Ascending aorta (tissue), 2 donors: ENCODE data around the gene RAP1B. TPM values are rescaled to one million over a fixed set of nuclear protein-coding genes. Genes with fewer than 3 reads are reported as not detected.

ENCODE experiments used
- DNase-seq, 2 donors: peaks; one replicate each; pipeline ENCODE4 v3.0.0-alpha.2; 2019; ENCODE audit warnings: low spot score in 2 of 2
- H3K27ac ChIP-seq, 2 donors: fragments of 200-600 bp; sonication (generic); one replicate each; pipeline ENCODE4 v1.5.1; 2016 to 2017; ENCODE audit warnings: mild to moderate bottlenecking in 1 of 2
- H3K27me3 ChIP-seq: fragments of 200-600 bp; sonication (generic); one replicate; pipeline ENCODE4 v1.5.1; 2017
- H3K36me3 ChIP-seq, 2 donors: fragments of 200-600 bp; sonication (generic); one replicate each; pipeline ENCODE4 v1.5.1; 2016
- H3K4me1 ChIP-seq, 2 donors: fragments of 200-600 bp; sonication (generic); one replicate each; pipeline ENCODE4 v1.5.1; 2016 to 2017; ENCODE audit warnings: mild to moderate bottlenecking in 1 of 2
- H3K4me3 ChIP-seq, 2 donors: fragments of 200-600 bp; sonication (generic); one replicate each; pipeline ENCODE4 v1.5.1; 2016 to 2017; ENCODE audit warnings: mild to moderate bottlenecking in 1 of 2
- H3K9me3 ChIP-seq, 2 donors: fragments of 200-600 bp; sonication (generic); one replicate each; pipeline ENCODE4 v1.5.1; 2016
- intact Hi-C: fragments of 100-400 bp; cut with DNase I; formaldehyde crosslinking; loops from one replicate; pipeline ENCODE4 v1.15.1; 2023
- total RNA-seq: library from RNA; depleted of rRNA; stranded (reverse); fragments of >200 nt; gene quantifications from one replicate; pipeline ENCODE4 v1.1.0, GENCODE V29; 2016
- TF ChIP-seq, protein P1 (sequence below), 3 experiments: fragments of 200-600 bp in 2 of 3; fragments of 450-650 bp in 1 of 3; sonication (generic) in 2 of 3; IDR thresholded peaks; one replicate each; pipeline ENCODE4 v1.5.1; 2016 to 2019; ENCODE audit warnings: antibody characterized with exemption in 3 of 3, mild to moderate bottlenecking in 1 of 3, moderate library complexity in 1 of 3

The RAP1B gene
- total RNA-seq, 1 donor from 2014 or later = 140 TPM

- TF ChIP-seq, protein P1, sequence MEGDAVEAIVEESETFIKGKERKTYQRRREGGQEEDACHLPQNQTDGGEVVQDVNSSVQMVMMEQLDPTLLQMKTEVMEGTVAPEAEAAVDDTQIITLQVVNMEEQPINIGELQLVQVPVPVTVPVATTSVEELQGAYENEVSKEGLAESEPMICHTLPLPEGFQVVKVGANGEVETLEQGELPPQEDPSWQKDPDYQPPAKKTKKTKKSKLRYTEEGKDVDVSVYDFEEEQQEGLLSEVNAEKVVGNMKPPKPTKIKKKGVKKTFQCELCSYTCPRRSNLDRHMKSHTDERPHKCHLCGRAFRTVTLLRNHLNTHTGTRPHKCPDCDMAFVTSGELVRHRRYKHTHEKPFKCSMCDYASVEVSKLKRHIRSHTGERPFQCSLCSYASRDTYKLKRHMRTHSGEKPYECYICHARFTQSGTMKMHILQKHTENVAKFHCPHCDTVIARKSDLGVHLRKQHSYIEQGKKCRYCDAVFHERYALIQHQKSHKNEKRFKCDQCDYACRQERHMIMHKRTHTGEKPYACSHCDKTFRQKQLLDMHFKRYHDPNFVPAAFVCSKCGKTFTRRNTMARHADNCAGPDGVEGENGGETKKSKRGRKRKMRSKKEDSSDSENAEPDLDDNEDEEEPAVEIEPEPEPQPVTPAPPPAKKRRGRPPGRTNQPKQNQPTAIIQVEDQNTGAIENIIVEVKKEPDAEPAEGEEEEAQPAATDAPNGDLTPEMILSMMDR (IDR thresholded peaks at IDR 0.05) = no peak
- Histone ChIP-seq H3K27me3 (no peaks in the 10 kb centered on the region), H3K9me3 (no peaks in the 10 kb centered on the region), H3K4me3 (no peak overlapping the region), H3K36me3 (no peaks in the 10 kb centered on the region), H3K4me1 (peaks cover 0 to 24% of the 10 kb centered on the region in 2 donors), H3K27ac (no peak overlapping the region)
- no peak for DNase-seq
- intact Hi-C loops = no loop called here
These were observed 28.2 kb downstream of the RAP1B start for GRCh38 chr12:68638721-68639395.

- H3K36me3 ChIP-seq = no peaks in the 10 kb centered on the region
- H3K27ac ChIP-seq = no peak overlapping the region
- H3K4me1 ChIP-seq = peaks cover 0 to 24% of the 10 kb centered on the region in 2 donors
- H3K9me3 ChIP-seq = no peaks in the 10 kb centered on the region
- DNase-seq = no peak
- H3K27me3 ChIP-seq = no peaks in the 10 kb centered on the region
- intact Hi-C loops = no loop called here
- H3K4me3 ChIP-seq = no peak overlapping the region
- TF ChIP-seq, protein P1 (IDR thresholded peaks at IDR 0.05) = no peak
These were observed 28.7 kb downstream of the RAP1B start for GRCh38 chr12:68639396-68639767.

DNA sequence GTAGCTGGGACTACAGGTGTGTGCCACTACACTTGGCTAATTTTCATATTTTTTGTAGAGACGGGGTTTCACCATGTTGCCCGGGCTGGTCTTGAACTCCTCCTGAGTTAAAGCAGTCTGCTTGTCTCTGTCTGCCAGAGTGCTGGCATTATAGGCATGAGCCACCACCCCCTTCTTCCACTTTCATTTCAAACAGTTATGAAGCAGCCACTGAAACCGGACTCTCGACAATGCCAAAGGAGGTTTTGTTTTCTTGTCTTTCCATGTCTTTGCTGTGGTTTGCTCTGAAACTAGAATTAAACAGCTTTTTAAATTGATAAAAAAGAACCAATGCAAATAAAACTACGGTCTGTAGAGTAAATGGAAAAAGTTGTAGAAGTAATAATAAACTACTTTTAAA is 30.4 kb downstream of the RAP1B start:
- Histone ChIP-seq H3K4me1 (peaks cover 0 to 23% of the 10 kb centered on the region in 2 donors), H3K27me3 (no peaks in the 10 kb centered on the region), H3K9me3 (no peaks in the 10 kb centered on the region), H3K27ac (no peak overlapping the region), H3K36me3 (no peaks in the 10 kb centered on the region), H3K4me3 (no peak overlapping the region)
- intact Hi-C loops = no loop called here
- no peak for DNase-seq
- TF ChIP-seq, protein P1 (IDR thresholded peaks at IDR 0.05) = no peak

- no peaks in the 10 kb centered on the region for H3K27me3 ChIP-seq
- H3K36me3 ChIP-seq = peaks cover 0 to 12% of the 10 kb centered on the region in 2 donors
- no peak overlapping the region for H3K27ac ChIP-seq
- TF ChIP-seq, protein P1 (IDR thresholded peaks at IDR 0.05) = no peak
- H3K4me3 ChIP-seq = no peak overlapping the region
- intact Hi-C loops = no loop called here
- DNase-seq = no peak
- no peaks in the 10 kb centered on the region for H3K4me1 ChIP-seq
- no peaks in the 10 kb centered on the region for H3K9me3 ChIP-seq
These were observed 35.8 kb downstream of the RAP1B start for GRCh38 chr12:68646484-68646883.

DNA sequence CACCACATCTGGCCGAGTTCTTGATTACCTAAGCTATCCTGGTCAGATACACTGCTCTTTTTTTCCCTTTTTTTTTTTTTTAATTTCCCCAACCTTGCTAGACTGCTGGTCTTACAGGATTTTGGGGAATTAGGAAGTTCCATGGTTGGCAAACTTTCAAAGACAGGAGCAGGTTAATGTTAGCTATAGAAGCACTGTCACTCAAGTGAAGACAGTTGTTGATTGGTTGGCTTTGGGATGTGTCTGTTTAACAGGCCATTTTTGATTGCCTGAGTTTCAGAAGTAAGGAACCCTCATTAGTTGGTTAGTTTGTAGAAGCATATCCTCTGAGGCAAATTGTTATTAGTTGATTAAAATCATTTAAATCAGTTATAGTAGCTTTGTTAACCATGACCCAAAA is 36.8 kb downstream of the RAP1B start:
- Histone ChIP-seq H3K27me3 (no peaks in the 10 kb centered on the region), H3K27ac (no peak overlapping the region), H3K36me3 (peaks cover 10 to 22% of the 10 kb centered on the region in 2 donors), H3K4me1 (no peaks in the 10 kb centered on the region), H3K9me3 (no peaks in the 10 kb centered on the region), H3K4me3 (no peak overlapping the region)
- no peak for DNase-seq
- TF ChIP-seq, protein P1 (IDR thresholded peaks at IDR 0.05) = no peak
- intact Hi-C loops = no loop called here

- H3K4me3 ChIP-seq = no peak overlapping the region
- DNase-seq = no peak
- TF ChIP-seq, protein P1 (IDR thresholded peaks at IDR 0.05) = no peak
- H3K27me3 ChIP-seq = no peaks in the 10 kb centered on the region
- H3K27ac ChIP-seq = no peak overlapping the region
- intact Hi-C loops = no loop called here
- no peaks in the 10 kb centered on the region for H3K9me3 ChIP-seq
- H3K4me1 ChIP-seq = no peaks in the 10 kb centered on the region
- peaks cover 15 to 29% of the 10 kb centered on the region in 2 donors for H3K36me3 ChIP-seq
These were observed 37.5 kb downstream of the RAP1B start for GRCh38 chr12:68648179-68648578.
